OCI-LY3 (cell line): ENCODE results near the gene LRRC1.

Experiments used
- CTCF ChIP-seq: fragments of 200-600, 300-600 bp; sonication (generic); IDR thresholded peaks from 2 replicates; pipeline ENCODE4 v1.5.1; 2014; ENCODE audit warnings: antibody characterized with exemption, low read length, low read depth
- EZH2phosphoT487 ChIP-seq: fragments of 200-600 bp; shearing (Covaris generic); IDR thresholded peaks from 2 replicates; pipeline ENCODE4 v1.6.1; 2018; ENCODE audit warnings: antibody characterized with exemption, mixed run types, low read depth

DNA sequence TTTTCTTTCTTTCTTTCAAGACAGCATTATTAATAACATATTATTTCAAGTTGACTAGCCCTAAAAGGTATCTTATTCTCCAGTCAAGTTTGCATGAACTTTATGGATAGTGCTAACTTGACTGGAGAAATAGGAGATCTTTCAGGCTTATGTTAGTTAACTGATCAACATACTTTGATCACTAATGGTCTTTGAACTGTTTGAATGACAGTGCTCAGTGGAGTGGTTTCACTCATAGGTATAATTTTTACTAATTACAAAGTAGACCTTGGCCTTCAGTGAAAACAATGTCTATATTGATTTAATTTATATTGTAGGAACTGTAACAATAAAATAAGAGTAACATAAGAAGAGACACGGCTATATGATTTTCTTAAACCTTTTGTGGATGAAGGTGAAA, 8.0 kb upstream of the LRRC1 start:
- no peak for TF ChIP-seq CTCF
- TF ChIP-seq EZH2phosphoT487 = no peak
